A549 (cell line): ENCODE measurements around the gene SHISA6. TPM values are rescaled to one million over a fixed set of nuclear protein-coding genes. Genes with fewer than 3 reads are reported as not detected.

Experiments
- ATAC-seq, 2 experiments: fragments of 200-7000 bp in 1 of 2; fragments of >200 bp in 1 of 2; cut with Nextera tagmentation in 1 of 2; cut with Tn5 transposase in 1 of 2; 3 replicates each; pipeline versions ENCODE4 v1.8.0 to v1.9.1; 2018 to 2020; ENCODE audit warnings: mild to moderate bottlenecking in 1 of 2, moderate library complexity in 1 of 2
- CTCF ChIA-PET: fragments of 300-600 bp; sonication (Branson Sonifier 250); formaldehyde crosslinking; extraction: SDS; loops from one replicate; lab custom pipeline; 2021; ENCODE audit warnings: antibody characterized with exemption, inconsistent platforms; lab: Yijun Ruan, JAX
- POLR2A ChIA-PET: fragments of 350-600 bp; formaldehyde crosslinking; extraction: SDS; loops from one replicate; lab custom pipeline; 2021; ENCODE audit warnings: antibody characterized with exemption, inconsistent platforms; lab: Yijun Ruan, JAX
- DNase-seq, 2 experiments: peaks; one replicate each; pipeline versions ENCODE4 v3.0.0 to v3.0.0-alpha.2; 2011 to 2016; ENCODE audit warnings: low read depth in 1 of 2, low spot score in 1 of 2
- FAIRE-seq: peaks from 2 replicates; lab custom pipeline; 2011; peaks lifted over from hg19 to GRCh38; lab: Jason Lieb, UNC
- H3K27ac ChIP-seq, 2 experiments: fragments of >200 bp; sonication (Bioruptor Twin); formaldehyde crosslinking; 3 replicates each; pipeline ENCODE4 v1.5.1; 2016 to 2017
- H3K4me1 ChIP-seq: fragments of >200 bp; sonication (Bioruptor Twin); formaldehyde crosslinking; 3 replicates; pipeline ENCODE4 v1.6.1; 2016
- H3K4me2 ChIP-seq: fragments of >200 bp; sonication (Bioruptor Twin); formaldehyde crosslinking; 3 replicates; pipeline ENCODE4 v1.6.1; 2016
- H3K4me3 ChIP-seq: fragments of >200 bp; sonication (Bioruptor Twin); formaldehyde crosslinking; 3 replicates; pipeline ENCODE4 v1.5.1; 2016
- H3K9me3 ChIP-seq: fragments of >200 bp; sonication (Bioruptor Twin); formaldehyde crosslinking; 3 replicates; pipeline ENCODE4 v1.6.1; 2016
- BHLHE40 ChIP-seq: IDR thresholded peaks from 2 replicates; pipeline ENCODE4 v1.6.1; 2012; ENCODE audit warnings: low read depth, low read length, inconsistent platforms
- CTCF ChIP-seq: fragments of >200 bp; sonication (Bioruptor Twin); formaldehyde crosslinking; IDR thresholded peaks from 3 replicates; pipeline ENCODE4 v1.5.1; 2016
- EHF ChIP-seq: fragments of 250-450 bp; sonication (Bioruptor Pico); IDR thresholded peaks from 2 replicates; pipeline ENCODE4 v1.5.0; 2020; ENCODE audit warnings: mild to moderate bottlenecking
- EHMT2 ChIP-seq: fragments of 200-600 bp; sonication (generic); IDR thresholded peaks from 2 replicates; pipeline ENCODE4 v1.6.1; 2016; ENCODE audit warnings: antibody characterized with exemption, low read depth, mild to moderate bottlenecking, moderate library complexity
- EP300 ChIP-seq, 2 experiments: fragments of >200 bp; sonication (Bioruptor Twin); formaldehyde crosslinking; IDR thresholded peaks; 2 replicates in 1 of 2; 3 replicates in 1 of 2; pipeline ENCODE4 v1.6.1; 2016 to 2017
- ESRRA ChIP-seq: fragments of 150-350 bp; IDR thresholded peaks from 2 replicates; pipeline ENCODE4 v1.6.1; 2014; ENCODE audit warnings: mild to moderate bottlenecking, low read length, borderline replicate concordance
- FOSL2 ChIP-seq, 2 experiments: fragments of 450-650 bp in 1 of 2; fragments of >200 bp in 1 of 2; sonication (Bioruptor Twin) in 1 of 2; formaldehyde crosslinking; IDR thresholded peaks; 2 replicates each; pipeline versions ENCODE4 v1.5.0 to v1.6.1; 2016 to 2020; ENCODE audit warnings: mild to moderate bottlenecking in 1 of 2, moderate library complexity in 1 of 2
- HES2 ChIP-seq: fragments of >200 bp; sonication (Bioruptor Twin); formaldehyde crosslinking; IDR thresholded peaks from 2 replicates; pipeline ENCODE4 v1.6.1; 2016
- HEYL ChIP-seq: fragments of 250-450 bp; sonication (Bioruptor Pico); IDR thresholded peaks from 2 replicates; pipeline ENCODE4 v1.8.0; 2021; ENCODE audit warnings: mild to moderate bottlenecking, moderate library complexity
- HOXB13 ChIP-seq: fragments of 250-450 bp; sonication (Bioruptor Pico); IDR thresholded peaks from 2 replicates; pipeline ENCODE4 v1.5.0; 2020; ENCODE audit warnings: low read depth, mild to moderate bottlenecking, moderate library complexity
- HOXB5 ChIP-seq: fragments of 250-450 bp; sonication (Bioruptor Pico); IDR thresholded peaks from 2 replicates; pipeline ENCODE4 v1.5.0; 2020; ENCODE audit warnings: mild to moderate bottlenecking, moderate library complexity
- JUN ChIP-seq, 2 experiments: fragments of >200 bp; sonication (Bioruptor Twin); formaldehyde crosslinking; IDR thresholded peaks; 2 replicates in 1 of 2; 3 replicates in 1 of 2; pipeline ENCODE4 v1.6.1; 2016 to 2017
- JUNB ChIP-seq: fragments of >200 bp; sonication (Bioruptor Twin); formaldehyde crosslinking; IDR thresholded peaks from 2 replicates; pipeline ENCODE4 v1.6.1; 2016
- KDM1A ChIP-seq: fragments of 200-600 bp; sonication (generic); IDR thresholded peaks from 2 replicates; pipeline ENCODE4 v1.6.1; 2016; ENCODE audit warnings: low read depth, mild to moderate bottlenecking
- MAFK ChIP-seq: fragments of 450-650 bp; IDR thresholded peaks from 2 replicates; pipeline ENCODE4 v1.6.1; 2014; ENCODE audit not compliant: partially characterized antibody
- MAZ ChIP-seq: fragments of 150-350 bp; IDR thresholded peaks from 2 replicates; pipeline ENCODE4 v1.6.1; 2014; ENCODE audit warnings: antibody characterized with exemption, low read depth, low read length, borderline replicate concordance
- MYC ChIP-seq: IDR thresholded peaks from 2 replicates; pipeline ENCODE4 v1.6.1; 2012; ENCODE audit warnings: mild to moderate bottlenecking, inconsistent platforms, low read length, improper control_type of control experiment, borderline replicate concordance
- NFE2L2 ChIP-seq: fragments of 150-350 bp; conservative IDR thresholded peaks from 2 replicates; pipeline ENCODE4 v1.6.1; 2014; ENCODE audit warnings: low read length
- NPAS2 ChIP-seq: fragments of 250-450 bp; sonication (Bioruptor Pico); IDR thresholded peaks from 2 replicates; pipeline ENCODE4 v1.8.0; 2022; ENCODE audit warnings: mild to moderate bottlenecking, moderate library complexity, borderline replicate concordance
- NR3C1 ChIP-seq: fragments of >200 bp; sonication (Bioruptor Twin); formaldehyde crosslinking; IDR thresholded peaks from 3 replicates; pipeline ENCODE4 v1.6.1; 2017
- POLR2A ChIP-seq: IDR thresholded peaks from 2 replicates; pipeline ENCODE4 v1.6.1; 2012; ENCODE audit warnings: mild to moderate bottlenecking, low read length
- RAD21 ChIP-seq, 2 experiments: fragments of >200 bp in 1 of 2; sonication (Bioruptor Twin) in 1 of 2; formaldehyde crosslinking in 1 of 2; IDR thresholded peaks in 1 of 2; conservative IDR thresholded peaks in 1 of 2; 2 replicates in 1 of 2; 3 replicates in 1 of 2; pipeline ENCODE4 v1.6.1; 2012 to 2018; ENCODE audit warnings: inconsistent platforms in 1 of 2
- RARB ChIP-seq: fragments of 250-450 bp; sonication (Bioruptor Pico); IDR thresholded peaks from 2 replicates; pipeline ENCODE4 v1.8.0; 2021; ENCODE audit warnings: mild to moderate bottlenecking, moderate library complexity
- RNF2 ChIP-seq: fragments of 200-600 bp; sonication (generic); IDR thresholded peaks from 2 replicates; pipeline ENCODE4 v1.6.1; 2016; ENCODE audit warnings: low read depth, mild to moderate bottlenecking, antibody characterized with exemption, moderate library complexity, borderline replicate concordance
- ZFP36 ChIP-seq: fragments of 450-650 bp; IDR thresholded peaks from 2 replicates; pipeline ENCODE4 v1.6.1; 2014; ENCODE audit warnings: borderline replicate concordance; ENCODE audit not compliant: partially characterized antibody
- WGBS: methylation state at CpG from one replicate; pipeline ENCODE4 v1.1.6; 2017; ENCODE audit errors: missing lambda C conversion rate; 5-methylcytosine and 5-hydroxymethylcytosine counted together
- polyA plus RNA-seq, 4 experiments: library from polyadenylated mRNA; depleted of rRNA in 3 of 4; stranded (reverse); fragments of >200 nt; fragmentation: RNase III in 1 of 4; extraction: RNeasy Plus Mini Kit Qiagen cat#74134 plus additional on column Dnase treatment in 1 of 4; gene quantifications; 2 replicates in 3 of 4; 3 replicates in 1 of 4; pipeline ENCODE4 v1.2.3, GENCODE V29; 2011 to 2017
- TF ChIP-seq, protein P1 (sequence below): fragments of 250-450 bp; sonication (Bioruptor Pico); IDR thresholded peaks from 2 replicates; pipeline ENCODE4 v1.5.0; 2021; ENCODE audit warnings: mild to moderate bottlenecking, moderate library complexity, borderline replicate concordance
- TF ChIP-seq, protein P2 (sequence below): fragments of 250-450 bp; sonication (Bioruptor Pico); IDR thresholded peaks from 2 replicates; pipeline ENCODE4 v1.5.0; 2020; ENCODE audit warnings: low read depth, mild to moderate bottlenecking, moderate library complexity
- TF ChIP-seq, protein P3 (sequence below): IDR thresholded peaks from 2 replicates; pipeline ENCODE4 v1.6.1; 2012; ENCODE audit warnings: low read depth, borderline replicate concordance
- TF ChIP-seq, protein P4 (sequence below): fragments of >200 bp; sonication (Bioruptor Twin); formaldehyde crosslinking; IDR thresholded peaks from 3 replicates; pipeline ENCODE4 v1.6.1; 2016

Gene SHISA6
- polyA plus RNA-seq, 2 of the 4 experiments (the other 2 are of a cell fraction), result not detected

GRCh38 chr17:11340803-11341202 lies 99.8 kb downstream of the SHISA6 start:
- ChIA-PET POLR2A (no interaction called here), CTCF (no interaction called here)
- ATAC-seq (no peak), DNase-seq (no peak), FAIRE-seq (no peak)
- 1% methylated on average over 3 of the region's 3 CpGs for WGBS
- Histone ChIP-seq H3K4me2 (no peak overlapping the region), H3K27ac (no peak overlapping the region), H3K9me3 (no peaks in the 10 kb centered on the region), H3K4me1 (no peaks in the 10 kb centered on the region), H3K4me3 (no peak overlapping the region)
- TF ChIP-seq, protein P1, sequence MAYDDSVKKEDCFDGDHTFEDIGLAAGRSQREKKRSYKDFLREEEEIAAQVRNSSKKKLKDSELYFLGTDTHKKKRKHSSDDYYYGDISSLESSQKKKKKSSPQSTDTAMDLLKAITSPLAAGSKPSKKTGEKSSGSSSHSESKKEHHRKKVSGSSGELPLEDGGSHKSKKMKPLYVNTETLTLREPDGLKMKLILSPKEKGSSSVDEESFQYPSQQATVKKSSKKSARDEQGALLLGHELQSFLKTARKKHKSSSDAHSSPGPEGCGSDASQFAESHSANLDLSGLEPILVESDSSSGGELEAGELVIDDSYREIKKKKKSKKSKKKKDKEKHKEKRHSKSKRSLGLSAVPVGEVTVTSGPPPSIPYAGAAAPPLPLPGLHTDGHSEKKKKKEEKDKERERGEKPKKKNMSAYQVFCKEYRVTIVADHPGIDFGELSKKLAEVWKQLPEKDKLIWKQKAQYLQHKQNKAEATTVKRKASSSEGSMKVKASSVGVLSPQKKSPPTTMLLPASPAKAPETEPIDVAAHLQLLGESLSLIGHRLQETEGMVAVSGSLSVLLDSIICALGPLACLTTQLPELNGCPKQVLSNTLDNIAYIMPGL, result no peak
- TF ChIP-seq CTCF (no peak), NPAS2 (CRISPR knock-in tag) (no peak), JUN (IDR thresholded peaks at IDR 0.05) (no peak), RARB (CRISPR knock-in tag) (no peak), HEYL (CRISPR knock-in tag) (no peak), RAD21 (conservative IDR thresholded peaks at IDR 0.05 in 1 of 2, IDR thresholded peaks at IDR 0.05 in 1 of 2) (no peak), MAFK (no peak), JUNB (no peak), EHMT2 (no peak), FOSL2 (IDR thresholded peaks at IDR 0.05) (no peak), FOSL2 (CRISPR knock-in tag; IDR thresholded peaks at IDR 0.05) (no peak), EHF (CRISPR knock-in tag) (no peak), NR3C1 (no peak), MYC (no peak), RNF2 (no peak), HES2 (no peak), NFE2L2 (no peak)
- TF ChIP-seq, protein P2, sequence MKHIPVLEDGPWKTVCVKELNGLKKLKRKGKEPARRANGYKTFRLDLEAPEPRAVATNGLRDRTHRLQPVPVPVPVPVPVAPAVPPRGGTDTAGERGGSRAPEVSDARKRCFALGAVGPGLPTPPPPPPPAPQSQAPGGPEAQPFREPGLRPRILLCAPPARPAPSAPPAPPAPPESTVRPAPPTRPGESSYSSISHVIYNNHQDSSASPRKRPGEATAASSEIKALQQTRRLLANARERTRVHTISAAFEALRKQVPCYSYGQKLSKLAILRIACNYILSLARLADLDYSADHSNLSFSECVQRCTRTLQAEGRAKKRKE (CRISPR knock-in tag), result no peak

GRCh38 chr17:11342138-11342537 lies 101.1 kb downstream of the SHISA6 start:
- ChIA-PET POLR2A (no interaction called here), CTCF (interaction anchor here (2.0 kb wide), 1 partner anchor 11 kb away, joined by 5 read pairs; no protein-coding TSS in a partner anchor)
- DNase-seq (no peak), FAIRE-seq (no peak), ATAC-seq (no peak)
- no peak overlapping the region for H3K27ac ChIP-seq
- WGBS, result 0% methylated on average over 3 of the region's 3 CpGs
- H3K9me3 ChIP-seq, result no peaks in the 10 kb centered on the region
- no peaks in the 10 kb centered on the region for H3K4me1 ChIP-seq
- no peak overlapping the region for H3K4me2 ChIP-seq
- H3K4me3 ChIP-seq, result no peak overlapping the region
- TF ChIP-seq HOXB13 (no peak), EHF (CRISPR knock-in tag) (no peak), HOXB5 (no peak), KDM1A (no peak), NFE2L2 (no peak), ZFP36 (no peak), ESRRA (no peak), POLR2A (no peak), MAZ (no peak), NR3C1 (no peak), RARB (CRISPR knock-in tag) (no peak), EP300 (IDR thresholded peaks at IDR 0.05) (no peak), RNF2 (no peak), EHMT2 (no peak), BHLHE40 (no peak)
- TF ChIP-seq, protein P2 (CRISPR knock-in tag), result no peak
- TF ChIP-seq, protein P3, sequence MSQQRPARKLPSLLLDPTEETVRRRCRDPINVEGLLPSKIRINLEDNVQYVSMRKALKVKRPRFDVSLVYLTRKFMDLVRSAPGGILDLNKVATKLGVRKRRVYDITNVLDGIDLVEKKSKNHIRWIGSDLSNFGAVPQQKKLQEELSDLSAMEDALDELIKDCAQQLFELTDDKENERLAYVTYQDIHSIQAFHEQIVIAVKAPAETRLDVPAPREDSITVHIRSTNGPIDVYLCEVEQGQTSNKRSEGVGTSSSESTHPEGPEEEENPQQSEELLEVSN, result no peak
- TF ChIP-seq, protein P4, sequence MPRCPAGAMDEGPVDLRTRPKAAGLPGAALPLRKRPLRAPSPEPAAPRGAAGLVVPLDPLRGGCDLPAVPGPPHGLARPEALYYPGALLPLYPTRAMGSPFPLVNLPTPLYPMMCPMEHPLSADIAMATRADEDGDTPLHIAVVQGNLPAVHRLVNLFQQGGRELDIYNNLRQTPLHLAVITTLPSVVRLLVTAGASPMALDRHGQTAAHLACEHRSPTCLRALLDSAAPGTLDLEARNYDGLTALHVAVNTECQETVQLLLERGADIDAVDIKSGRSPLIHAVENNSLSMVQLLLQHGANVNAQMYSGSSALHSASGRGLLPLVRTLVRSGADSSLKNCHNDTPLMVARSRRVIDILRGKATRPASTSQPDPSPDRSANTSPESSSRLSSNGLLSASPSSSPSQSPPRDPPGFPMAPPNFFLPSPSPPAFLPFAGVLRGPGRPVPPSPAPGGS, result no peak
